Lower lobe of right lung (tissue), 2 donors: Measurements from ENCODE around the gene BDKRB2. TPM values are rescaled to one million over a fixed set of nuclear protein-coding genes. Genes with fewer than 3 reads are reported as not detected.

Experiments used
- ATAC-seq, 2 donors: fragments of 200-7000 bp; cut with Tn5 transposase; one replicate each; pipeline ENCODE4 v1.9.1; 2020 to 2022; ENCODE audit warnings: mild to moderate bottlenecking in 2 of 2, moderate library complexity in 2 of 2
- DNase-seq: peaks from one replicate; pipeline ENCODE4 v3.0.0-alpha.2; 2020
- H3K27ac ChIP-seq: fragments of 200-600 bp; one replicate; pipeline ENCODE4 v1.8.0; 2022
- H3K27me3 ChIP-seq: fragments of 200-600 bp; one replicate; pipeline ENCODE4 v1.8.0; 2022; ENCODE audit warnings: low read depth
- H3K36me3 ChIP-seq: fragments of 200-600 bp; one replicate; pipeline ENCODE4 v1.8.0; 2022; ENCODE audit warnings: mild to moderate bottlenecking
- H3K4me1 ChIP-seq: fragments of 200-600 bp; one replicate; pipeline ENCODE4 v1.8.0; 2022
- H3K4me3 ChIP-seq: fragments of 200-600 bp; one replicate; pipeline ENCODE4 v1.8.0; 2022; ENCODE audit warnings: mild to moderate bottlenecking
- H3K9me3 ChIP-seq: fragments of 200-600 bp; one replicate; pipeline ENCODE4 v1.8.0; 2022
- intact Hi-C: fragments of 100-400 bp; cut with DNase I; formaldehyde crosslinking; loops from one replicate; pipeline ENCODE4 v1.11.0; 2022
- total RNA-seq: library from RNA; stranded (reverse); fragmentation: NEBNext Ultra II Directional; extraction: Animal tissue kit (Norgen Biotek cat#: 25700); gene quantifications from one replicate; pipeline ENCODE4 v1.2.1, GENCODE V29; 2021
- TF ChIP-seq, protein P1 (sequence below): fragments of 200-600 bp; IDR thresholded peaks from one replicate; pipeline ENCODE4 v1.8.0; 2022; ENCODE audit warnings: antibody characterized with exemption, mild to moderate bottlenecking
- donor health status: DM: no; HTN: yes; CAD: no; lungs with severe emphysema.

Gene BDKRB2
- total RNA-seq, 1 donor from 2014 or later, result 1.3 TPM

DNA sequence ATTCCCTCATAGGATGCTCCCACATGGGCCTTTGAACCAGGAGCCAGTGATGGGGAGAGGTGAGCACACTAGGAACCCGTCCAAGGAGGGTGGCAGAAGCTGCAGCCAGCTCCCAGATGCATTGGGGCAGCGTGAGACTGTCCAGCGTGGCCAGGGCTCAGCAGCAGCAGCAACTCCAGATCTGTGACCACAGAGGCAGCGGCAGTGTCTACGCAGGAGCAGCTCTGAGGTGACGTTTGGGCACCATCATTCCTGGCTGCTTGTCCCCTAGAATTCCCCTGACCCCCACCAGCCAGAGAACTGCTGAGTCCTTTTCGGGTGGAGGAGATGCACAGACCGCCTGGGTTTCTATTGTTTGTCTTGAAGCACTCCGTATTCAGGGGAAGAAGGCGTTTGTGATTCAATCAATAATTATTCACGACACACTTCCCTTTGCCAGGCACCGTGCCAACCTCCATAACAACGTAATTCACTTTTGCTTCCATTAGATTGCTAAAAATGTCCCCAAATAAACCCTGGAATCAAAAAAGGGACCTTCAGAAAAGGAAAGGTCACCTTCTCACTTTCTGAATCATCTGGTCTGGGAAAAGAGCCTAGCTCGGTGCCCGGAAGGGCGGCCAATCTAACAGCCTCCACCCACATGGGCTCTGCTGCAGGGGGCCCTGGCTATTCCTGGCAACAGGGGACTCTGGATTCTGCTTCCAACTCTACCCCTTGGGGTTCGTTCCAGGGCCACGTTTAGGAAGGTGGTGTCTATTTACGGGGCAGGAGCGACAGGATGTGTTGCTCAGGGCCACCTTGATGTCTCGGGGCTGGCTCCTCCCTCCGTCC is 11.4 kb upstream of the BDKRB2 start:
- H3K27ac ChIP-seq, result no peak overlapping the region
- no peaks in the 10 kb centered on the region for H3K9me3 ChIP-seq
- H3K4me1 ChIP-seq, result peaks cover 19% of the 10 kb centered on the region
- no peaks in the 10 kb centered on the region for H3K36me3 ChIP-seq
- ATAC-seq (no peak), DNase-seq (no peak)
- TF ChIP-seq, protein P1, sequence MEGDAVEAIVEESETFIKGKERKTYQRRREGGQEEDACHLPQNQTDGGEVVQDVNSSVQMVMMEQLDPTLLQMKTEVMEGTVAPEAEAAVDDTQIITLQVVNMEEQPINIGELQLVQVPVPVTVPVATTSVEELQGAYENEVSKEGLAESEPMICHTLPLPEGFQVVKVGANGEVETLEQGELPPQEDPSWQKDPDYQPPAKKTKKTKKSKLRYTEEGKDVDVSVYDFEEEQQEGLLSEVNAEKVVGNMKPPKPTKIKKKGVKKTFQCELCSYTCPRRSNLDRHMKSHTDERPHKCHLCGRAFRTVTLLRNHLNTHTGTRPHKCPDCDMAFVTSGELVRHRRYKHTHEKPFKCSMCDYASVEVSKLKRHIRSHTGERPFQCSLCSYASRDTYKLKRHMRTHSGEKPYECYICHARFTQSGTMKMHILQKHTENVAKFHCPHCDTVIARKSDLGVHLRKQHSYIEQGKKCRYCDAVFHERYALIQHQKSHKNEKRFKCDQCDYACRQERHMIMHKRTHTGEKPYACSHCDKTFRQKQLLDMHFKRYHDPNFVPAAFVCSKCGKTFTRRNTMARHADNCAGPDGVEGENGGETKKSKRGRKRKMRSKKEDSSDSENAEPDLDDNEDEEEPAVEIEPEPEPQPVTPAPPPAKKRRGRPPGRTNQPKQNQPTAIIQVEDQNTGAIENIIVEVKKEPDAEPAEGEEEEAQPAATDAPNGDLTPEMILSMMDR, result no peak
- H3K27me3 ChIP-seq, result no peaks in the 10 kb centered on the region
- intact Hi-C loops, result no loop called here
- H3K4me3 ChIP-seq, result no peak overlapping the region

DNA sequence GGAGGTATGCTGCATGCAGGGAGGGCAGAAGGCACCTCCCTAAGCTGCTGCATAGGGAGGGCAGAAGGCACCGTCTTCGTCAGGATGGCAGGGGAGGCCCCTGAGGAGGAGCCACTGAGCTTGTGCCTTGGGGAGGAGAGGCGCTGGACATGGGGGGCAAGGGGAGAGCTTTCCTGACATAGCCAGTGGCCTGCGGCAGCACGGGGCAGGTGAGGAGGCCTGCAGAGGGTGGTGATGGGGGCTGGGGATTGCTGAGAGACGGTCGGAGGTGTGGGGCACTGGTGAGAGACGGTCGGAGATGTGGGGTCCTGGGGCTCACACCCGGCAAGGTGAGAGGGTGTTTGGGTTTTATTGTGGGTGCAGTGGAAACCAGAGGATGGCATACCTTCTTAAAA is 10.4 kb upstream of the BDKRB2 start:
- Histone ChIP-seq H3K27ac (no peak overlapping the region), H3K4me1 (peaks cover 21% of the 10 kb centered on the region), H3K9me3 (no peaks in the 10 kb centered on the region), H3K4me3 (no peak overlapping the region), H3K27me3 (no peaks in the 10 kb centered on the region), H3K36me3 (no peaks in the 10 kb centered on the region)
- ATAC-seq (no peak), DNase-seq (no peak)
- intact Hi-C loops, result no loop called here
- TF ChIP-seq, protein P1, result no peak

GRCh38 chr14:96194657-96195431 is 9.8 kb upstream of the BDKRB2 start:
- no peaks in the 10 kb centered on the region for H3K27me3 ChIP-seq
- H3K9me3 ChIP-seq, result no peaks in the 10 kb centered on the region
- no peaks in the 10 kb centered on the region for H3K36me3 ChIP-seq
- TF ChIP-seq, protein P1, result no peak
- ATAC-seq (peak; percentile 75 to 79), DNase-seq (peak; percentile 70)
- peak overlapping the region; percentile 68 for H3K27ac ChIP-seq
- H3K4me3 ChIP-seq, result no peak overlapping the region
- intact Hi-C loops, result no loop called here
- H3K4me1 ChIP-seq, result peaks cover 21% of the 10 kb centered on the region

DNA sequence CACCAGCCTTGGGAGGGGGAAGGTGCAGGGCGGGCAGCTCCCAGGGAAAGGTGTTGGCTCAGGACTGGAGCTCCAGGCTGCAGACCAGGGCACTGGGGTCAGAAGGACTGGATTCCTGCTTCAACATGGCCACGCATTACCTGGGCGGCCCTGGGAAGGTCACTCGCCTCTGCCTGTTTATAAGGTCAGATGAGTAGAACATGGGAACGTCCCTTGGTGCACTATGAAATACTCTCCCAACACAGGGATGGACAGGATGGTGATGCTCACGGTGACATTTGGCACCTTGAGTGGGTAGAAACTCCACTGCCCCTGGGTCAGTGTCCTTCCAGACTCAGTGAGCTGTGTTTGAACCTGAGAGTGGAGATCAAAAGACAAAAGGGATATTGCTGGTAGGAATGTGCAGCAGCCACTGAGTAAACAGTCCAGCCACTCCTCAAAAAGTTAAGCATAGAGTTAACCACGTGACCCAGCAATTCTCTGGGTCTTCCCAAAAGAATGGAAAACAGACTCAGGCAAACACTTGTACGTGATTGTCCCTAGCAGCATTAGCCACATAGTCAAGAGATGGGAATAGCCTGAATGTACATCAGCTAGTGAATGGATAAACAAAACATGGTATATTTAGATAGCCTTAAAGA is 9.1 kb upstream of the BDKRB2 start:
- ATAC-seq (peak; percentile 34 to 37), DNase-seq (no peak)
- Histone ChIP-seq H3K27ac (peak overlapping the region; percentile 68), H3K36me3 (no peaks in the 10 kb centered on the region), H3K9me3 (no peaks in the 10 kb centered on the region), H3K4me1 (peaks cover 21% of the 10 kb centered on the region), H3K4me3 (no peak overlapping the region), H3K27me3 (no peaks in the 10 kb centered on the region)
- intact Hi-C loops, result no loop called here
- TF ChIP-seq, protein P1, result no peak

- Histone ChIP-seq H3K9me3 (no peaks in the 10 kb centered on the region), H3K36me3 (no peaks in the 10 kb centered on the region), H3K4me1 (peaks cover 21% of the 10 kb centered on the region), H3K27me3 (no peaks in the 10 kb centered on the region), H3K27ac (peak overlapping the region; percentile 58), H3K4me3 (no peak overlapping the region)
- ATAC-seq (no peak), DNase-seq (no peak)
- intact Hi-C loops, result no loop called here
- TF ChIP-seq, protein P1, result no peak
These were observed 7.3 kb upstream of the BDKRB2 start for GRCh38 chr14:96197163-96197852.
